ENCODE data around the gene BMPR1A. TPM values are rescaled to one million over a fixed set of nuclear protein-coding genes. Genes with fewer than 3 reads are reported as not detected.

Gene BMPR1A
- total and polyA plus RNA-seq, 2 of the 4 experiments (the other 2 are of a cell fraction) = 15.9 to 93.7 TPM

DNA sequence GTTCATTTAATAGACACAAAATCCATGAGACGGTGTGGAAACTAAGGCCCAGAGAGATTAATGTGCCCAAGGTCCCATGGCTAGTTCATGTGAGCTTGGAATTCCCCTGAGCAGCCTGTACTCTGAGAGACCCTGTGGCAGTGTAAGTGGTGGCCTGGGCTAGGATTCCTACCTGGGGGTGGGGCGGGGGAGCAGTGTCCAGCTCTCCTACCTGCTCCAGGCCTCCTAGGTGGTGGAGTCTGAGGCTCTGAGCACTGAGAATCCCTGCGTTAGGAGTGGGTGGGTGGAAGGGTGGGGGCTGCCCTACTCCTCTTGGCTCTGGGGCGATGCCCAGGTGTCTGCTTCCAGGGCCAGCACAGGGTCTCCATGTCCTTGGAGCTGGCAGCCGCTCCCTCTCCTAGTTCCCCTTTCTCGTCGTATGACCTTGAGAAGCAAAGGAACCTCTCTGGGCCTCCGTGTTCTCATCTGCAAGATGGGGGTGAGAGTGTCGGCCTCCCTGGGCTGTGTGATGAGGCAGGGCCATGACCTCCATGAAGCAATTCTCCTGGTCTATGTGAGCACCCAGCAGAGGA, 204.5 kb downstream of the BMPR1A start:
- Histone ChIP-seq H3K4me1 (ENCODE audit: control insufficient read depth, insufficient read depth, low read length) (peaks cover 14% of the 10 kb centered on the region), H4K5ac (ENCODE audit: low read depth, low read length) (no peak overlapping the region), H4K8ac (ENCODE audit: low read depth in 2 of 2, low read length in 2 of 2) (0 out of 4 replicates have a peak overlapping the region, but pooled peaks of 1 of the 2 experiments have one; percentile 7), H3K79me1 (ENCODE audit: low read depth in 1 of 2, low read length in 2 of 2) (peaks cover 0 to 13% of the 10 kb centered on the region in 2 experiments; a peak in 1 of 4 replicates), H3K56ac (ENCODE audit: extremely low read depth, insufficient read depth, low read length) (no peak overlapping the region), H3K9ac (ENCODE audit: low read depth, low read length) (no peak overlapping the region), H2BK20ac (ENCODE audit: low read depth, low read length) (no peak overlapping the region), H3K27me3 (ENCODE audit: control insufficient read depth, insufficient read depth, low read length) (no peaks in the 10 kb centered on the region), H2AFZ (replicated peaks; ENCODE audit: low read length, poor library complexity) (peak overlapping the region; percentile 43), H2BK120ac (ENCODE audit: low read depth, low read length) (peak overlapping the region; percentile 33; the same call in 1 of the 2 replicates), H3K36me3 (ENCODE audit: control insufficient read depth, insufficient read depth, low read length) (no peaks in the 10 kb centered on the region), H3K9me1 (ENCODE audit: insufficient read depth, low read length) (peaks cover 12% of the 10 kb centered on the region), H2AK5ac (ENCODE audit: low read depth, low read length) (peak overlapping the region; percentile 98), H3K4me3 (ENCODE audit: insufficient read depth, low read depth, low read length) (no peak overlapping the region), H3K23ac (ENCODE audit: low read depth, low read length) (no peak overlapping the region), H2BK15ac (ENCODE audit: low read depth, low read length) (no peak overlapping the region), H2AK9ac (replicated peaks; ENCODE audit: low read depth, low read length, poor library complexity) (peak overlapping the region; percentile 99), H3K9me3 (ENCODE audit: control insufficient read depth, insufficient read depth, low read length) (no peaks in the 10 kb centered on the region), H2BK5ac (ENCODE audit: low read depth, low read length, poor library complexity, severe bottlenecking) (no peak overlapping the region), H3K4me2 (ENCODE audit: low read depth, low read length) (no peak overlapping the region), H4K91ac (ENCODE audit: insufficient read depth, low read depth, low read length) (peak overlapping the region; percentile 33), H3K18ac (ENCODE audit: low read depth, low read length) (no peak overlapping the region), H3K4ac (ENCODE audit: low read depth, low read length) (no peak overlapping the region), H3K27ac (ENCODE audit: insufficient read depth, low read length) (no peak overlapping the region), H3K14ac (replicated peaks; ENCODE audit: low read depth, low read length) (peak overlapping the region; percentile 35; the same call in 1 of the 2 replicates), H4K20me1 (ENCODE audit: insufficient read depth, low read length) (no peaks in the 10 kb centered on the region)
- no CpG with 5 or more reads among the region's 9 CpGs for WGBS, 2 experiments (ENCODE audit: extremely low coverage in 2 of 2, insufficient read length in 1 of 2)
- intact Hi-C loops (cut with micrococcal nuclease) (no loop called here), dilution Hi-C loops (cut with HindIII; ENCODE audit: low sequenced_read_pairs, unreplicated experiment) (no loop called here), in situ Hi-C loops (cut with MboI; ENCODE audit: low sequenced_read_pairs) (no loop called here)
- ChIA-PET CTCF (interaction anchor here (0.6 to 1.1 kb wide), 2 partner anchors 78 to 124 kb away, joined by 3 to 6 read pairs; no protein-coding TSS in a partner anchor), POLR2A (ENCODE audit: unreplicated experiment) (no interaction called here)
- no peak for ATAC-seq (ENCODE audit: low read depth)
- BruUV-seq (replicated peaks) = no TSS peak
- DNase-seq = no peak
- no peak for TF ChIP-seq MAZ (IDR thresholded peaks at IDR 0.05; ENCODE audit: borderline replicate concordance, low read depth, low read length)
- no peak for TF ChIP-seq NFE2L2 (IDR thresholded peaks at IDR 0.05; ENCODE audit: low read depth, low read length)
- TF ChIP-seq POLR2A (IDR thresholded peaks at IDR 0.05; ENCODE audit: low read depth, low read length) = no peak
- no peak for TF ChIP-seq BHLHE40 (IDR thresholded peaks at IDR 0.05; ENCODE audit: low read depth, low read length)
